BJ (cell line): ENCODE measurements around the gene RASL10A. TPM values are rescaled to one million over a fixed set of nuclear protein-coding genes. Genes with fewer than 3 reads are reported as not detected.

Experiments
- CTCF ChIA-PET: fragments of 350-600 bp; formaldehyde crosslinking; extraction: SDS; loops from one replicate; lab custom pipeline; 2021; ENCODE audit warnings: antibody characterized with exemption, inconsistent platforms; lab: Yijun Ruan, JAX
- POLR2A ChIA-PET: fragments of 300-600 bp; sonication (Branson Sonifier 250); formaldehyde crosslinking; extraction: SDS; loops from one replicate; lab custom pipeline; 2021; ENCODE audit warnings: antibody characterized with exemption; lab: Charles Lee
- DNase-seq: peaks from one replicate; pipeline ENCODE4 v3.0.0-alpha.2; 2011; ENCODE audit warnings: low read depth
- H3K27me3 ChIP-seq: 2 replicates; pipeline ENCODE4 v1.6.0; 2011; ENCODE audit warnings: low read length; ENCODE audit not compliant: control insufficient read depth, insufficient read depth
- H3K36me3 ChIP-seq: 2 replicates; pipeline ENCODE4 v1.5.1; 2011; ENCODE audit warnings: low read length; ENCODE audit not compliant: control insufficient read depth, insufficient read depth
- H3K4me3 ChIP-seq: 2 replicates; pipeline ENCODE4 v1.5.1; 2011; ENCODE audit warnings: low read depth, mild to moderate bottlenecking, control low read depth, low read length
- polyA plus RNA-seq: library from polyadenylated mRNA; depleted of rRNA; stranded (reverse); fragments of >200 nt; gene quantifications from 2 replicates; pipeline ENCODE4 v1.2.3, GENCODE V29; 2011
- TF ChIP-seq, protein P1 (sequence below): IDR thresholded peaks from 2 replicates; pipeline ENCODE4 v1.5.1; 2011; ENCODE audit warnings: low read depth, mild to moderate bottlenecking, control low read depth, inconsistent platforms, low read length, moderate library complexity; ENCODE audit not compliant: insufficient read depth

The RASL10A gene
- polyA plus RNA-seq, 1 experiment: 0.16 TPM

DNA sequence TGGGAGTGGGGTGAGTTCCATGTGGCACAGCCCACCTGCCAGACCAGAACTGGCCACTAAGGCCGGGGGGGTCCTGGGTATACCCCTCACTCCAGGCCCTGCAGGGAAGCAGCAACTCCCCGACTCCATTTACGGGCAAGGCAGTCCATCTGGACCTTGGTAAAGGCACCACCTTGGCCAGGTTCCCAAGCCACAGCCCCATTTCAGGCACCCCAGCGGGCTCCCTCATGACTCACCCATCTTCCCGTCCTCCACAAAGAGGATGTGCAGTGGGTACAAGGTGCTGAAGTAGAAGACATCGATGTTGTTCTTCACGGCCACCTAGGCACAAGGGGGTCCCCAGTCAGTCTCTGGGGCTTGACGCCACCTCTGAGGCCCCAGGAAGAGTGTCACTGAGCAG lies 15.7 kb upstream of the RASL10A start:
- H3K4me3 ChIP-seq: no peak overlapping the region
- TF ChIP-seq, protein P1, sequence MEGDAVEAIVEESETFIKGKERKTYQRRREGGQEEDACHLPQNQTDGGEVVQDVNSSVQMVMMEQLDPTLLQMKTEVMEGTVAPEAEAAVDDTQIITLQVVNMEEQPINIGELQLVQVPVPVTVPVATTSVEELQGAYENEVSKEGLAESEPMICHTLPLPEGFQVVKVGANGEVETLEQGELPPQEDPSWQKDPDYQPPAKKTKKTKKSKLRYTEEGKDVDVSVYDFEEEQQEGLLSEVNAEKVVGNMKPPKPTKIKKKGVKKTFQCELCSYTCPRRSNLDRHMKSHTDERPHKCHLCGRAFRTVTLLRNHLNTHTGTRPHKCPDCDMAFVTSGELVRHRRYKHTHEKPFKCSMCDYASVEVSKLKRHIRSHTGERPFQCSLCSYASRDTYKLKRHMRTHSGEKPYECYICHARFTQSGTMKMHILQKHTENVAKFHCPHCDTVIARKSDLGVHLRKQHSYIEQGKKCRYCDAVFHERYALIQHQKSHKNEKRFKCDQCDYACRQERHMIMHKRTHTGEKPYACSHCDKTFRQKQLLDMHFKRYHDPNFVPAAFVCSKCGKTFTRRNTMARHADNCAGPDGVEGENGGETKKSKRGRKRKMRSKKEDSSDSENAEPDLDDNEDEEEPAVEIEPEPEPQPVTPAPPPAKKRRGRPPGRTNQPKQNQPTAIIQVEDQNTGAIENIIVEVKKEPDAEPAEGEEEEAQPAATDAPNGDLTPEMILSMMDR: no peak
- no peaks in the 10 kb centered on the region for H3K27me3 ChIP-seq
- H3K36me3 ChIP-seq: peaks cover 23% of the 10 kb centered on the region
- ChIA-PET CTCF (interaction anchor here (0.8 to 1.1 kb wide), 2 partner anchors 18 to 24 kb away, joined by 3 to 4 read pairs; no protein-coding TSS in a partner anchor), POLR2A (interaction anchor here (0.5 kb wide), 1 partner anchor 49 kb away, joined by 9 read pairs; no protein-coding TSS in a partner anchor)
- DNase-seq: no peak

DNA sequence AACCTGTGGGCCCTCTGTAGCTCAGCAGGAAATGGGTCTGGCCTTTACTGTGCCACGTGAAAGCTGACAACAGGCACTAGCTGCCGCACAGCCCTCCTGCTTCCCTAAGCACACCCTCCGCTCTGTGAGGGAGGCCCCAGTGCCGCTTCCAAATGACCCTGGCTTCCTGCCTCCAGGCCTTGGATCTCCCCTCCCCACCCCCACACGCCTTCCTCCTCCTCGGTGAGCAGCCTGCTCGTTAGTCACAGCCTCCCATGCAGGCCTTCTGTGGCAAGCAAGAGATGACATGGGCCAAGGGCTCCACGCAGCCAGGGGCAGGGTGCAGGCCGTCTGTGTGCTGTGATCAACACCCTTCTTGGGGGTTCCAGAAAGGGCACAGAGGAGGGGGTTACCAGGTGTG lies 15.3 kb upstream of the RASL10A start:
- POLR2A ChIA-PET: interaction anchor here (0.5 kb wide), 1 partner anchor 48 kb away, joined by 9 read pairs; no protein-coding TSS in a partner anchor
- Histone ChIP-seq H3K27me3 (no peaks in the 10 kb centered on the region), H3K4me3 (no peak overlapping the region), H3K36me3 (peaks cover 21% of the 10 kb centered on the region)
- DNase-seq: no peak
- CTCF ChIA-PET: no interaction called here
- TF ChIP-seq, protein P1: no peak

DNA sequence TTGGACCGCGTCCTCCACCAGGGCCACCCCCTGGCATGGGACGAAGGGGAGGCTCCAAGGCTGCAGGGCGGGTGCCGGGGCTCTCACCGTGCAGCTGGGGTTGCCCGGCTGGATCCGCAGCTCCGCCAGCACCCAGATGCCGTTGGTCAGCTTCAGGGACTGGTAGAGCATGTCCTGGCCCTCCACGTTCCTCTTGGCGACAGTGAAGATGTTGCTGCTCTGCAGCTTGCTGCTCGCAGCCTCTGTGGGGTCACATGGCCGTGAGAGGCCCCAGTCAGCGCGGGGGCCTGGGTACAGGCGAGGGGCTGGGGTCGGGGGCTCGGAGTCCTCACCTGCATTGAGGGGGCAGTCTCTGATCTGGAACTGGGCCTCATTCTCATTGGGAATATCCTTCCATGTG lies 14.8 kb upstream of the RASL10A start:
- TF ChIP-seq, protein P1: no peak
- POLR2A ChIA-PET: no interaction called here
- Histone ChIP-seq H3K36me3 (peaks cover 21% of the 10 kb centered on the region), H3K27me3 (no peaks in the 10 kb centered on the region), H3K4me3 (no peak overlapping the region)
- CTCF ChIA-PET: interaction anchor here (1.2 kb wide), 1 partner anchor 28 kb away, joined by 4 read pairs; no protein-coding TSS in a partner anchor
- no peak for DNase-seq

DNA sequence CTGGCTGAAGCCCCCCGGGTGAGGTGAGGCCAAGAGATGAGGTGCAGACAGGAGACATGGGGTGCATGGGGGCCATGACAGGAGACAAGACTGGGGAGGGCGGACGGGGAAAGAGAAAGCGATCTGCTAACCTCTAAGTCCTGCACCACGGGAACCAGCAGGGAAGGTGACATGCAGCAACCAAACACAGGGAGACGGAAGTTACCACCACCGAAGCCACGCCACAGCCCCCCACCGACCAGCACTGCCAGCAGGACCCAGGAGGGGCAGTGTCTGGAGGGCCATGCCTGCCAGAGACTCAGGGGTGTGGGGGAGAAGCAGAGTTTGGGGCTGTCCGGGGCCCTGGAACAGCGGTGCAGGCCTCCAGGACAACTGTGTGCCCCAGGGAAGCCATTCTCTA lies 14.1 kb upstream of the RASL10A start:
- DNase-seq: no peak
- CTCF ChIA-PET: interaction anchor here (1.2 kb wide), 1 partner anchor 29 kb away, joined by 4 read pairs; no protein-coding TSS in a partner anchor

More for the DNA sequence above, 14.1 kb upstream of the RASL10A start:
- no peak overlapping the region for H3K4me3 ChIP-seq
- POLR2A ChIA-PET: no interaction called here
- TF ChIP-seq, protein P1: no peak
- H3K36me3 ChIP-seq: peaks cover 21% of the 10 kb centered on the region
- H3K27me3 ChIP-seq: no peaks in the 10 kb centered on the region
